Central memory CD8-positive, alpha-beta T cell (primary cell): ENCODE results near the gene BOK.

ENCODE experiments used
- ATAC-seq: fragments of 150-1000 bp; cut with Tn5 transposase; replicated peaks from 2 replicates; pipeline ENCODE4 v1.10.0; 2022; ENCODE audit warnings: mild to moderate bottlenecking, moderate FRiP score, moderate number of reproducible peaks; ENCODE audit not compliant: poor library complexity, severe bottlenecking; ENCODE audit errors: extremely low read depth
- DNase-seq, 2 donors: peaks; one replicate each; pipeline ENCODE4 v3.0.0; 2021; ENCODE audit warnings: low spot score in 2 of 2
- H3K27ac Mint-ChIP-seq: one replicate; pipeline ENCODE4 v1.8.0; 2022; ENCODE audit warnings: low read depth, mild to moderate bottlenecking, moderate library complexity, mixed read lengths
- H3K27me3 Mint-ChIP-seq: one replicate; pipeline ENCODE4 v1.8.0; 2022; ENCODE audit warnings: mixed read lengths
- H3K36me3 Mint-ChIP-seq: one replicate; pipeline ENCODE4 v1.8.0; 2022; ENCODE audit warnings: mild to moderate bottlenecking, moderate library complexity, mixed read lengths; ENCODE audit not compliant: insufficient read depth
- H3K4me1 Mint-ChIP-seq: one replicate; pipeline ENCODE4 v1.8.0; 2022; ENCODE audit warnings: mixed read lengths
- H3K4me3 Mint-ChIP-seq: one replicate; pipeline ENCODE4 v1.8.0; 2022; ENCODE audit warnings: mild to moderate bottlenecking, moderate library complexity, mixed read lengths
- H3K9me3 Mint-ChIP-seq: one replicate; pipeline ENCODE4 v1.8.0; 2022; ENCODE audit warnings: mixed read lengths

The BOK gene

GRCh38 chr2:241619597-241620418, 61.3 kb downstream of the BOK start:
- Mint-ChIP-seq H3K27me3 (no peaks in the 10 kb centered on the region), H3K4me1 (peaks cover 30% of the 10 kb centered on the region), H3K4me3 (no peak overlapping the region), H3K36me3 (peaks cover 2% of the 10 kb centered on the region), H3K27ac (no peak overlapping the region), H3K9me3 (no peaks in the 10 kb centered on the region)
- no peak for ATAC-seq
- DNase-seq, result no peak

GRCh38 chr2:241620419-241620769, 61.8 kb downstream of the BOK start:
- Mint-ChIP-seq H3K9me3 (no peaks in the 10 kb centered on the region), H3K27ac (no peak overlapping the region), H3K36me3 (peaks cover 2% of the 10 kb centered on the region), H3K4me1 (peaks cover 30% of the 10 kb centered on the region), H3K4me3 (no peak overlapping the region), H3K27me3 (no peaks in the 10 kb centered on the region)
- DNase-seq, result no peak
- ATAC-seq, result no peak
